Measurements from ENCODE around the gene RRM1.
"Not testable (repeated sequence)": the region's sequence is repeated elsewhere in the genome, so short reads cannot be mapped to it uniquely, and the experiment has no call there.

RRM1 gene

DNA sequence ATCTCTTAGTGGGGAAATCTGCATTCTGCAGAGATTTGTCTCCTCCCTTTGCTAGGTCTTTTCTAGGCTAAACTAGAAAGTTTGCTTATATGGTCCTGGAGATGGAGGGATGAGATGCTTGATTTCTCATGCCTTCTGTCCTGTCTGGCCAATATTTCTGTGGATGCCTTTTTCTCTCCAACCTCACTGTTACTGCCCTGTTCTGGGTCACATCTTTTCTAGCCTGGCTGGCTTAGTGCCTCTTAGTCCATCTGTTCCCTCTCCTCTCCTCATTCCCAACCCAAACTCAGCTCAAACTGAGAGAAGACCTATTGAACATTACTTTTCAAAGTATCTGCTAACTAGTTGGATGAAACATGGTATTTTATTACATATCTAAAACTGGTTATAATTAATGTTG lies 62.0 kb downstream of the RRM1 start:
- Histone ChIP-seq H3K9ac (ENCODE audit: low read length) (no peak overlapping the region), H3K27ac (ENCODE audit: low read depth, low read length, poor library complexity, severe bottlenecking) (no peak overlapping the region), H3K79me2 (ENCODE audit: insufficient read depth, low read length) (no peaks in the 10 kb centered on the region), H3F3A (ENCODE audit: insufficient read depth, low read length) (no peaks in the 10 kb centered on the region), H3K36me3 (ENCODE audit: insufficient read depth, low read length) (no peaks in the 10 kb centered on the region), H3K9me2 (ENCODE audit: low read depth, low read length) (no peaks in the 10 kb centered on the region), H3K9me3 (ENCODE audit: low read length) (no peaks in the 10 kb centered on the region), H3K4me1 (ENCODE audit: insufficient read depth, low read length, severe bottlenecking) (no peaks in the 10 kb centered on the region), H3K4me2 (ENCODE audit: low read length) (no peak overlapping the region), H2AFZ (ENCODE audit: low read length) (no peak overlapping the region), H4K20me1 (ENCODE audit: insufficient read depth, low read length) (no peaks in the 10 kb centered on the region), H3K4me3 (ENCODE audit: low read depth, low read length, poor library complexity, severe bottlenecking) (no peak overlapping the region), H3K27me3 (ENCODE audit: insufficient read depth, low read length) (no peaks in the 10 kb centered on the region)
- TF ChIP-seq EZH2 (IDR thresholded peaks at IDR 0.05; ENCODE audit: borderline replicate concordance, low read length) (no peak), CTCF (IDR thresholded peaks at IDR 0.05; ENCODE audit: low read length) (no peak)

DNA sequence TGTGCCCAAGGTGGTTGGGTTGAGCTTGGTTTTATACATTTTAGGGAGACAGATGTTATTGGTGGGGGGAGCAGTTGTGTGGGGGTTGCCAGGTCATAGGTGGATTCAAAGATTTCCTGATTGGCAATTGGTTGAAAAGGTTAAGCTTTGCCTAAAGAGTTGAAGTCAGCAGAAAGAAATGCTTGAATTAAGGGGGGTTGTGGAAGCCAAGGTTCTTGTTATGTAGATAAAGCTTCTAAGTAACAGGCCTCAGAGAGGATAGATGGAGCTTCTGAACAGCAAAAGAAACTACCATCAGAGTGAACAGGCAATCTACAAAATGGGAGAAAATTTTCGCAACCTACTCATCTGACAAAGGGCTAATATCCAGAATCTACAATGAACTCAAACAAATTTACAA lies 64.2 kb downstream of the RRM1 start:
- H3K9me3 ChIP-seq (ENCODE audit: low read length); H3F3A ChIP-seq (ENCODE audit: insufficient read depth, low read length); H4K20me1 ChIP-seq (ENCODE audit: insufficient read depth, low read length); H3K9me2 ChIP-seq (ENCODE audit: low read depth, low read length); H3K9ac ChIP-seq (ENCODE audit: low read length); H2AFZ ChIP-seq (ENCODE audit: low read length); H3K4me3 ChIP-seq (ENCODE audit: low read depth, low read length, poor library complexity, severe bottlenecking); H3K27ac ChIP-seq (ENCODE audit: low read depth, low read length, poor library complexity, severe bottlenecking); H3K79me2 ChIP-seq (ENCODE audit: insufficient read depth, low read length); H3K36me3 ChIP-seq (ENCODE audit: insufficient read depth, low read length); H3K4me2 ChIP-seq (ENCODE audit: low read length); H3K4me1 ChIP-seq (ENCODE audit: insufficient read depth, low read length, severe bottlenecking); H3K27me3 ChIP-seq (ENCODE audit: insufficient read depth, low read length): not testable (repeated sequence)

DNA sequence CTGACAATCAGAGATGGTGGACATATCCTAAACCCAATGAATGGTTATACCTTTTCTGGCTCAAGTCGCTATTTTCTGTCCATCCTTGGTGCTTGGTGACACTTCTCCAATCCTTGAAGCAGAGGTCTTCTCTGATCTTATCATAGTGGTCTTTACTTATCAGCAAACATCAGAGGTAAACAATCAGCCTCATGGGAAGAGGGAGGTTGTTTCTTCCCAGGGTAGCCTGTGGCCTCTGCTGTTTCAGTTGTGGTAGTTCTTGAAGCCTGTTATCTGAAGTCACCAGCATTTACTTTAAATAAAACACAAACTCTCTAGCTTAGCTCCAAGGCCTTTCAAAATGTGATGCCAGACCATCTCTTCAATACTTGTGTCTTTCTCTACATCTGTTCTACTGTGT lies 66.7 kb downstream of the RRM1 start:
- Histone ChIP-seq H2AFZ (ENCODE audit: low read length) (no peak overlapping the region), H3K27ac (ENCODE audit: low read depth, low read length, poor library complexity, severe bottlenecking) (no peak overlapping the region), H3K27me3 (ENCODE audit: insufficient read depth, low read length) (no peaks in the 10 kb centered on the region), H3K4me1 (ENCODE audit: insufficient read depth, low read length, severe bottlenecking) (no peaks in the 10 kb centered on the region), H3F3A (ENCODE audit: insufficient read depth, low read length) (no peaks in the 10 kb centered on the region), H3K4me2 (ENCODE audit: low read length) (no peak overlapping the region), H3K9ac (ENCODE audit: low read length) (no peak overlapping the region), H4K20me1 (ENCODE audit: insufficient read depth, low read length) (no peaks in the 10 kb centered on the region), H3K4me3 (ENCODE audit: low read depth, low read length, poor library complexity, severe bottlenecking) (no peak overlapping the region), H3K9me2 (ENCODE audit: low read depth, low read length) (no peaks in the 10 kb centered on the region), H3K36me3 (ENCODE audit: insufficient read depth, low read length) (no peaks in the 10 kb centered on the region), H3K9me3 (ENCODE audit: low read length) (no peaks in the 10 kb centered on the region), H3K79me2 (ENCODE audit: insufficient read depth, low read length) (no peaks in the 10 kb centered on the region)
- TF ChIP-seq CTCF (IDR thresholded peaks at IDR 0.05; ENCODE audit: low read length) (no peak), EZH2 (IDR thresholded peaks at IDR 0.05; ENCODE audit: borderline replicate concordance, low read length) (no peak)

DNA sequence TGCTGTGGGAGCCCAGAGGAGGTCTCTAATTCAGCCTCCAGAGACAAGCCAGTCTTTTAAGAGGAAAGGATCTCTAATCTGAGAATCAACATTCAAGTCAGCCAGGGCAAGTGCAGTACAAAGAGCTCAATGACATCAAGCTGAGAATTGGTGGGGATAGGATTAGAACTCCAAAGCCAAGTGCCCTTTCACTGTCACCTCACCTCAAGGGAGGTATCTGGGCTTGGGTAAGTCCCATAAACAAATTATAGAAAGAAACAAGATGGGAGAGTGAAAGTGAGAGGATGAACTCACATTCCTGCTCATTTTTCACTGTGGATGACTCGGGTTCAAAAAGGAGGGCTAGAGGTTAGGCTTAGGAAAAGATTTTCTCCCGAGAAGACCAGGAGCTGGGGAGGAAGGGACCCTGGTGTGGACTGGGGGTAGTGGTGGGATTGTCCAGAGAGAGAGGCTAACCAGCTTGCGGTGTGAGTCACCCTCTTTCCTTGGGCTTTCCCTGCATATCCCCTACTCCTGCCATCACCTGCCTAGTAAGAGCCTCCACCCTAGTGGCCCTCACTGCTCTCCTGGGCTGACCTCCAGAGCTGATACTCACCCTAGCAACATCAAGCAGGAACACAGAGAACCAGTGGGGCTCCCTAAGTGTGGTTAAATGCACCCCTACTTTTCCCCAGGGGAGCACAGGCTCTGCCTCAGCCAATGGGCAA lies 70.4 kb downstream of the RRM1 start:
- Histone ChIP-seq H3K36me3 (ENCODE audit: insufficient read depth, low read length) (no peaks in the 10 kb centered on the region), H3K27me3 (ENCODE audit: insufficient read depth, low read length) (no peaks in the 10 kb centered on the region), H2AFZ (ENCODE audit: low read length) (no peak overlapping the region), H3K4me2 (ENCODE audit: low read length) (no peak overlapping the region), H3K27ac (ENCODE audit: low read depth, low read length, poor library complexity, severe bottlenecking) (no peak overlapping the region), H3K9ac (ENCODE audit: low read length) (no peak overlapping the region), H3K4me1 (ENCODE audit: insufficient read depth, low read length, severe bottlenecking) (no peaks in the 10 kb centered on the region), H3K9me2 (ENCODE audit: low read depth, low read length) (no peaks in the 10 kb centered on the region), H3F3A (ENCODE audit: insufficient read depth, low read length) (no peaks in the 10 kb centered on the region), H3K4me3 (ENCODE audit: low read depth, low read length, poor library complexity, severe bottlenecking) (no peak overlapping the region), H4K20me1 (ENCODE audit: insufficient read depth, low read length) (no peaks in the 10 kb centered on the region), H3K79me2 (ENCODE audit: insufficient read depth, low read length) (no peaks in the 10 kb centered on the region), H3K9me3 (ENCODE audit: low read length) (no peaks in the 10 kb centered on the region)
- TF ChIP-seq CTCF (IDR thresholded peaks at IDR 0.05; ENCODE audit: low read length): no peak
- TF ChIP-seq EZH2 (IDR thresholded peaks at IDR 0.05; ENCODE audit: borderline replicate concordance, low read length): no peak
